ENCODE data around the gene RGP1. TPM values are rescaled to one million over a fixed set of nuclear protein-coding genes. Genes with fewer than 3 reads are reported as not detected.

The RGP1 gene
- total and polyA plus RNA-seq, 3 donors from 2014 or later, result 21.1 to 23.9 (median 21.4) TPM

DNA sequence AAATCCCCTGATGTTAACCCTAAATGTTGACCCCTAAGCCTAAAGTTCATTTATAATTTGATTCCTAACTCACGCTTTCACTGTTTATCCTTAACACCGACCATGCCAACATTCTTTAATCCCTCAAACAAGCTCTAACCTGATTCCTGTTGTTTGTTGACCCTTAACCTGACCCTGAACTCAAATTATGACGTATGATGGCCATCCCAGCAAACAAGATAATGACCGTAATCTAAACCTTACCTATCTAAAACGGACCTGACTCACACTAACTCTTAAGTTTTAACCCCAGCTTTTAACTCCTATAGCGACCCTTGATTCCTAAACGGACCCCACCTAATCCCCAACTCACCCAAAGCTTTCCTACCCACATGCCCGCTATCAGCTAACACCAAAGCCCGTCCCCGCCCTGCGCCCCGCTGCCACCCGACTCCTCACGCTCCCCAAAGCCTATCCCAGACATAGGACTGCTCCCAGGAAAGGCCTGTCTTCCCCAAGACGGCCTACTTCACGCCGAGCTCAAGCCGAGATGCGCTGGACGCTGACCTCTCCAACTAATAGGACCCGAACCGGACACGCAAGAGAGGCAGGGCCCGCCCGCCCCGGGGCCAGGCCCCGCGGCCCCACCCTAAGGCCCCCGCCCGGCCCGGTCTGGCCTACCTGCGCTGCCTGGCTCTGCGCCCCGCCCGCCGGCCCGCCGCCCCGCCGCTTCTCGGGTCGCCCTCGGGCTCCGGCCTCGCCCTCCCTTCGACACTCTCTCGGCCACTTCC is 17.5 kb upstream of the RGP1 start:
- Histone ChIP-seq H3K36me3 (ENCODE audit: low read depth, missing control alignments) (no peaks in the 10 kb centered on the region), H3K9me3 (no peaks in the 10 kb centered on the region), H3K27me3 (no peaks in the 10 kb centered on the region), H3K4me1 (peaks cover 58% of the 10 kb centered on the region), H3K4me3 (peak overlapping the region; percentile 70 to 95), H3K27ac (peak overlapping the region; percentile 71 to 97)
- 2 to 3% methylated on average over 14 to 37 of the region's 47 CpGs for WGBS, 2 donors
- DNase-seq, result no peak
- TF ChIP-seq POLR2A (IDR thresholded peaks at IDR 0.05), result no peak
- TF ChIP-seq, protein P1, sequence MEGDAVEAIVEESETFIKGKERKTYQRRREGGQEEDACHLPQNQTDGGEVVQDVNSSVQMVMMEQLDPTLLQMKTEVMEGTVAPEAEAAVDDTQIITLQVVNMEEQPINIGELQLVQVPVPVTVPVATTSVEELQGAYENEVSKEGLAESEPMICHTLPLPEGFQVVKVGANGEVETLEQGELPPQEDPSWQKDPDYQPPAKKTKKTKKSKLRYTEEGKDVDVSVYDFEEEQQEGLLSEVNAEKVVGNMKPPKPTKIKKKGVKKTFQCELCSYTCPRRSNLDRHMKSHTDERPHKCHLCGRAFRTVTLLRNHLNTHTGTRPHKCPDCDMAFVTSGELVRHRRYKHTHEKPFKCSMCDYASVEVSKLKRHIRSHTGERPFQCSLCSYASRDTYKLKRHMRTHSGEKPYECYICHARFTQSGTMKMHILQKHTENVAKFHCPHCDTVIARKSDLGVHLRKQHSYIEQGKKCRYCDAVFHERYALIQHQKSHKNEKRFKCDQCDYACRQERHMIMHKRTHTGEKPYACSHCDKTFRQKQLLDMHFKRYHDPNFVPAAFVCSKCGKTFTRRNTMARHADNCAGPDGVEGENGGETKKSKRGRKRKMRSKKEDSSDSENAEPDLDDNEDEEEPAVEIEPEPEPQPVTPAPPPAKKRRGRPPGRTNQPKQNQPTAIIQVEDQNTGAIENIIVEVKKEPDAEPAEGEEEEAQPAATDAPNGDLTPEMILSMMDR (IDR thresholded peaks at IDR 0.05), result no peak
- intact Hi-C loops (cut with DNase I; ENCODE audit: low total_unique reads), result loop anchor here (10.0 kb wide), 1 partner anchor 83 kb away; the partner anchor contains the start of genes HINT2 and SPAG8

DNA sequence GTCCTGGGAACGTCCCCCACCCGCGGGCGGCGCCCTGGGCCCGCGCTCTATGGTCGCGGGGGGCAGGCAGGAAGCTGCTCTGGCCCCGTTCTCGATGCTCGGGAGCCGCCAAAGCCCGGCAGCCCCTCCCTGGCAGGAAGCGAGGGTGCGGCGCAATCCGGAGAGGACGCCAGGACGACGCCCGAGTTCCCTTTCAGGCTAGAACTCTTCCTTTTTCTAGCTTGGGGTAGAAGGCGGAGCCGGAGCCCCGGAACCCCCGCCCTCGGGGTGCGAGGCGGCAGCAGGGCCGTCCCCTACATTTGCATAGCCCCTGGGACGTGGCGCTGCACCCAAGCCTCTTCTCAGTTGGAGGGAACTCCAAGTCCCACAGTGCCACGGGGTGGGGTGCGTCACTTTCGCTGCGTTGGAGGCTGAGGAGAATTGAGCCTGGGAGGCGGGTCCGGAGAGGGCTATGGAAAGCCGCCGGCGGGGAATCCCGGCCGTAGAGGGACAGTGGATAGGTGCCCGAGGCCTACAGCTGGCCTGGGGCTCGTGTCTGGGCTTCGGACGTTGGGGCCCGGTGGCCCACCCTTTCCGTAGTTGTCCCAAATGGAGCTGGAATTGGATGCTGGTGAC is 16.8 kb upstream of the RGP1 start, which contains the start of the genes CREB3 and TLN1:
CREB3 (plus strand) TSS at position 482 of the 615 bp plus-strand sequence; CDS start at position 589, 107 bp downstream.
TLN1 (minus strand) TSS at position 11 of the 615 bp plus-strand sequence. CDS start 6,501 bp downstream, outside the sequence.
- Histone ChIP-seq H3K36me3 (ENCODE audit: low read depth, missing control alignments) (no peaks in the 10 kb centered on the region), H3K4me1 (peaks cover 51% of the 10 kb centered on the region), H3K9me3 (no peaks in the 10 kb centered on the region), H3K4me3 (peak within 1 kb of the TSS; percentile 70 to 95), H3K27me3 (no peaks in the 10 kb centered on the region), H3K27ac (peak within 1 kb of the TSS; percentile 71 to 97)
- intact Hi-C loops (cut with DNase I; ENCODE audit: low total_unique reads), result loop anchor here (10.0 kb wide), 1 partner anchor 83 kb away; the partner anchor contains the start of genes HINT2 and SPAG8
- DNase-seq, result peak; percentile 98
- WGBS, 2 donors, result 0% methylated on average over 5 to 35 of the region's 49 CpGs
- peak; percentile 61 for TF ChIP-seq POLR2A (IDR thresholded peaks at IDR 0.05)
- TF ChIP-seq, protein P1 (IDR thresholded peaks at IDR 0.05), result peak in 1 of 3 experiments; percentile 13

DNA sequence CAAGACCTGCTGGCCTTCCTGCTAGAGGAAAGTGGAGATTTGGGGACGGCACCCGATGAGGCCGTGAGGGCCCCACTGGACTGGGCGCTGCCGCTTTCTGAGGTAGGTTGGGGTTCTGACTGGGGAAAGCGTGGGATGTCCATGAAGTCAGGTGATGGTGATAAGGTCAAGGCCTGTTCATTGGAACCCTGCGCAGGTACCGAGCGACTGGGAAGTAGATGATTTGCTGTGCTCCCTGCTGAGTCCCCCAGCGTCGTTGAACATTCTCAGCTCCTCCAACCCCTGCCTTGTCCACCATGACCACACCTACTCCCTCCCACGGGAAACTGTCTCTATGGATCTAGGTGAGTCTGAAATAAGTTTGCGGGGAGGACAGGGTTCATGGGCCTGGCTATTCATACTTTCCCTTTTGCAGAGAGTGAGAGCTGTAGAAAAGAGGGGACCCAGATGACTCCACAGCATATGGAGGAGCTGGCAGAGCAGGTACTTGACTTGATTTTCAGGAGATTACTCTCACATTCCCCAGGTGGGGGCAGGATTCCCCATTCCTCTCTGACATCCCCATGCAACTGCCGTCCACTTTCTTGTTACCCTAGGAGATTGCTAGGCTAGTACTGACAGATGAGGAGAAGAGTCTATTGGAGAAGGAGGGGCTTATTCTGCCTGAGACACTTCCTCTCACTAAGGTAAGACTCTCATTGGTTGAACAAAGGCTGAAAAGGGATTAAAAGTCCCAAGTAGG is 16.1 kb upstream of the RGP1 start:
- intact Hi-C loops (cut with DNase I; ENCODE audit: low total_unique reads), result loop anchor here (10.0 kb wide), 1 partner anchor 82 kb away; the partner anchor contains the start of genes HINT2 and SPAG8
- 1% methylated on average over 14 of the region's 14 CpGs for WGBS, 2 donors
- Histone ChIP-seq H3K4me1 (peaks cover 45% of the 10 kb centered on the region), H3K9me3 (no peaks in the 10 kb centered on the region), H3K27ac (peak overlapping the region; percentile 71 to 97), H3K27me3 (no peaks in the 10 kb centered on the region), H3K4me3 (peak overlapping the region; percentile 70 to 95), H3K36me3 (ENCODE audit: low read depth, missing control alignments) (no peaks in the 10 kb centered on the region)
- peak; percentile 38 for DNase-seq
- no peak for TF ChIP-seq POLR2A (IDR thresholded peaks at IDR 0.05)
- TF ChIP-seq, protein P1 (IDR thresholded peaks at IDR 0.05), result no peak

DNA sequence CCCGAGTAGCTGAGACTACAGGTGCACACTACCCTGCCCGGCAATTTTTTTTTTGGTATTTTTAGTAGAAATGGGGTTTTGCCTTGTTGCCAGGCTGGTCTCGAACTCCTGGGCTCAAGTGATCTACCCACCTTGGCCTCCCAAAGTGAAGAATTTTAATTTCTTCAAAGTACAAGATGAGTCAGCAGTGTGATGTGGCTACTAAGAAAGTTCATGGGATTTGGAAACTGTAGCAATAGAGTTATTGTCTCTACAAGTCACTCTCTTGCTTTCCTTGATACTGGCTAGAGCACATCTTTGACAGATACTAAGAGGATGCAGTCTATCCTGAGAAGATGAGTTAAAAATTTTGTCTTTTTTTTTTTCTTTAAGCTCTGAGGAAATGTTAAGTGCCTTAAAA is 15.0 kb upstream of the RGP1 start:
- Histone ChIP-seq H3K27me3 (no peaks in the 10 kb centered on the region), H3K36me3 (ENCODE audit: low read depth, missing control alignments) (no peaks in the 10 kb centered on the region), H3K4me1 (peaks cover 33% of the 10 kb centered on the region), H3K9me3 (no peaks in the 10 kb centered on the region), H3K4me3 (no peak overlapping the region), H3K27ac (no peak overlapping the region)
- no peak for TF ChIP-seq POLR2A (IDR thresholded peaks at IDR 0.05)
- TF ChIP-seq, protein P1 (IDR thresholded peaks at IDR 0.05), result no peak
- intact Hi-C loops (cut with DNase I; ENCODE audit: low total_unique reads), result loop anchor here (10.0 kb wide), 1 partner anchor 81 kb away; the partner anchor contains the start of genes HINT2 and SPAG8
- WGBS, 2 donors, result 91 to 95% methylated on average over 3 of the region's 3 CpGs
- DNase-seq, result no peak

Data from testis (tissue), 3 donors.